ENCODE measurements around the gene SLCO2A1. TPM values are rescaled to one million over a fixed set of nuclear protein-coding genes. Genes with fewer than 3 reads are reported as not detected.

SLCO2A1 gene
- total and polyA plus RNA-seq, 3 donors from 2014 or later: 2.2 to 5.3 (median 2.5) TPM

GRCh38 chr3:133989936-133990702 lies 39.6 kb downstream of the SLCO2A1 start:
- no peaks in the 10 kb centered on the region for H3K36me3 ChIP-seq (ENCODE audit: low read depth, missing control alignments)
- 89 to 90% methylated on average over 14 of the region's 14 CpGs for WGBS, 2 donors
- intact Hi-C loops (cut with DNase I; ENCODE audit: low total_unique reads): no loop called here
- H3K27me3 ChIP-seq: no peaks in the 10 kb centered on the region
- no peak for DNase-seq
- H3K4me3 ChIP-seq: no peak overlapping the region
- peaks cover 3% of the 10 kb centered on the region for H3K4me1 ChIP-seq
- H3K9me3 ChIP-seq: no peaks in the 10 kb centered on the region
- H3K27ac ChIP-seq: no peak overlapping the region
- TF ChIP-seq CTCF (IDR thresholded peaks at IDR 0.05): no peak
- TF ChIP-seq POLR2A (IDR thresholded peaks at IDR 0.05): no peak

DNA sequence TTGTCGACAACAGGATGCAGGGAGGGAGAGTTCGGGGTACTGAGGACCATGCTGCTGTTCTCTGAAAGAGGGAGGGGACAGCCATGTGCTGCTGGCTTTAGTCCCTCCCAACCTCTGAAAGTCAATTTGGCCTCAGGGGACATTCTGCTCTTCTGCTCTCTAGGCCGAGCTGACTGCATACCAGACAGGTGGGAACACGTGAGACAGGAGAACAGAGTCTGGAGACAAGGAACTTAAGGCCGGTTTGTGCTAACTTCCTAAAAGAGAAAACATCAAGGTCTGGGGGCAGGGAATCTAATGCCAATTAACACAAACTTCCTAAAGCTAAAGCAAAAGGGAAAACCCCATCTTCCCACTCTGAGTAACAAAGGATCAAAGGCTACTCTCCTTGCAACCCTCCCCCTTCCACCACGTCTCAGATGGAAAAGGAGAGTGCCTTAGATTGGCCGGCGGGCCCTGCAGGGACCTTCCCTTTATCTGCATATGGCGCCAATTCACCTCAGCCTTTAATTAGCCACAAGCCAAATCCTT lies 41.0 kb downstream of the SLCO2A1 start:
- DNase-seq: no peak
- Histone ChIP-seq H3K9me3 (no peaks in the 10 kb centered on the region), H3K36me3 (ENCODE audit: low read depth, missing control alignments) (no peaks in the 10 kb centered on the region), H3K4me1 (peaks cover 3% of the 10 kb centered on the region), H3K27me3 (no peaks in the 10 kb centered on the region), H3K4me3 (no peak overlapping the region), H3K27ac (no peak overlapping the region)
- WGBS, 2 donors: 57 to 69% methylated on average over 9 of the region's 9 CpGs
- intact Hi-C loops (cut with DNase I; ENCODE audit: low total_unique reads): no loop called here
- no peak for TF ChIP-seq CTCF (IDR thresholded peaks at IDR 0.05)
- TF ChIP-seq POLR2A (IDR thresholded peaks at IDR 0.05): no peak

GRCh38 chr3:133987948-133988484 lies 41.7 kb downstream of the SLCO2A1 start:
- no peak overlapping the region for H3K27ac ChIP-seq
- no peak for TF ChIP-seq POLR2A (IDR thresholded peaks at IDR 0.05)
- no peak for TF ChIP-seq CTCF (IDR thresholded peaks at IDR 0.05)
- no peaks in the 10 kb centered on the region for H3K9me3 ChIP-seq
- no peak overlapping the region for H3K4me3 ChIP-seq
- H3K27me3 ChIP-seq: no peaks in the 10 kb centered on the region
- intact Hi-C loops (cut with DNase I; ENCODE audit: low total_unique reads): no loop called here
- DNase-seq: no peak
- H3K36me3 ChIP-seq (ENCODE audit: low read depth, missing control alignments): no peaks in the 10 kb centered on the region
- H3K4me1 ChIP-seq: peaks cover 3% of the 10 kb centered on the region
- 82 to 95% methylated on average over 2 of the region's 2 CpGs for WGBS, 2 donors

GRCh38 chr3:133987136-133987535 lies 42.6 kb downstream of the SLCO2A1 start:
- H3K27ac ChIP-seq: no peak overlapping the region

More at GRCh38 chr3:133987136-133987535, 42.6 kb downstream of the SLCO2A1 start:
- 78 to 88% methylated on average over 8 of the region's 8 CpGs for WGBS, 2 donors
- H3K9me3 ChIP-seq: no peaks in the 10 kb centered on the region
- DNase-seq: no peak
- H3K4me1 ChIP-seq: peaks cover 3% of the 10 kb centered on the region
- H3K4me3 ChIP-seq: no peak overlapping the region
- intact Hi-C loops (cut with DNase I; ENCODE audit: low total_unique reads): no loop called here
- H3K36me3 ChIP-seq (ENCODE audit: low read depth, missing control alignments): no peaks in the 10 kb centered on the region
- TF ChIP-seq POLR2A (IDR thresholded peaks at IDR 0.05) (no peak), CTCF (IDR thresholded peaks at IDR 0.05) (no peak)
- H3K27me3 ChIP-seq: no peaks in the 10 kb centered on the region

Measured in testis (tissue), 3 donors.